PFSK-1 (cell line): ENCODE measurements around the gene EXD3.

Source experiments
- POLR2AphosphoS5 ChIP-seq: IDR thresholded peaks from 2 replicates; pipeline ENCODE4 v1.6.1; 2012; ENCODE audit warnings: low read depth, mild to moderate bottlenecking, control low read depth, low read length, moderate library complexity
- REST ChIP-seq, 2 experiments: IDR thresholded peaks; 2 replicates each; pipeline versions ENCODE4 v1.6.1 to v1.8.0; 2011 to 2012; ENCODE audit warnings: low read depth in 2 of 2, low read length in 2 of 2, control low read depth in 1 of 2, inconsistent platforms in 1 of 2, mild to moderate bottlenecking in 1 of 2, moderate library complexity in 1 of 2; ENCODE audit not compliant: insufficient read depth in 1 of 2
- SIN3A ChIP-seq: IDR thresholded peaks from 2 replicates; pipeline ENCODE4 v1.6.1; 2012; ENCODE audit warnings: mild to moderate bottlenecking, low read length, moderate library complexity, borderline replicate concordance; ENCODE audit not compliant: insufficient read depth
- TAF1 ChIP-seq: IDR thresholded peaks from 2 replicates; pipeline ENCODE4 v1.6.1; 2012; ENCODE audit warnings: low read length, control low read depth, borderline replicate concordance; ENCODE audit not compliant: insufficient read depth

GRCh38 chr9:137467161-137467581 is 44.2 kb upstream of the EXD3 start:
- TF ChIP-seq POLR2AphosphoS5: no peak
- TF ChIP-seq REST (IDR thresholded peaks at IDR 0.05; ENCODE audit: insufficient read depth in 1 of 2, low read depth in 2 of 2, low read length in 2 of 2): no peak
- TF ChIP-seq TAF1: no peak
- TF ChIP-seq SIN3A: no peak
